Liver (tissue), 9 donors: Measurements from ENCODE around the gene BTAF1. TPM values are rescaled to one million over a fixed set of nuclear protein-coding genes. Genes with fewer than 3 reads are reported as not detected.

Experiments used
- DNase-seq: peaks from one replicate; pipeline ENCODE4 v3.0.0-alpha.2; 2017; ENCODE audit warnings: low spot score
- H3K27ac ChIP-seq, 2 donors: one replicate each; pipeline ENCODE4 v1.7.0; 2013; ENCODE audit warnings: inconsistent platforms in 2 of 2, low read length in 2 of 2, control low read depth in 1 of 2, low read depth in 1 of 2, mild to moderate bottlenecking in 1 of 2
- H3K27me3 ChIP-seq, 4 donors: one replicate each; pipeline versions ENCODE4 v1.6.1 to v1.7.0; 2013; ENCODE audit warnings: low read length in 3 of 4, inconsistent platforms in 1 of 4, mild to moderate bottlenecking in 1 of 4, moderate library complexity in 1 of 4; ENCODE audit not compliant: control insufficient read depth in 4 of 4, insufficient read depth in 4 of 4
- H3K36me3 ChIP-seq, 4 donors: one replicate each; pipeline versions ENCODE4 v1.6.1 to v1.7.0; 2013; ENCODE audit warnings: low read length in 3 of 4, mild to moderate bottlenecking in 3 of 4, low read depth in 1 of 4, moderate library complexity in 1 of 4; ENCODE audit not compliant: control insufficient read depth in 4 of 4, insufficient read depth in 3 of 4
- H3K4me1 ChIP-seq, 4 donors: one replicate each; pipeline versions ENCODE4 v1.6.1 to v1.7.0; 2013; ENCODE audit warnings: low read length in 3 of 4, mild to moderate bottlenecking in 3 of 4, moderate library complexity in 1 of 4; ENCODE audit not compliant: control insufficient read depth in 4 of 4, insufficient read depth in 4 of 4
- H3K4me3 ChIP-seq, 3 donors: one replicate each; pipeline versions ENCODE4 v1.6.1 to v1.7.0; 2013; ENCODE audit warnings: low read length in 3 of 3, control low read depth in 1 of 3, low read depth in 1 of 3, mild to moderate bottlenecking in 1 of 3
- H3K9ac ChIP-seq, 2 donors: one replicate each; pipeline ENCODE4 v1.7.0; 2013; ENCODE audit warnings: low read length in 2 of 2, mild to moderate bottlenecking in 2 of 2, moderate library complexity in 2 of 2, control low read depth in 1 of 2, low read depth in 1 of 2
- H3K9me3 ChIP-seq, 4 donors: one replicate each; pipeline versions ENCODE4 v1.6.1 to v1.7.0; 2013; ENCODE audit warnings: low read length in 3 of 4; ENCODE audit not compliant: control insufficient read depth in 4 of 4
- ATF3 ChIP-seq: IDR thresholded peaks from 2 replicates; pipeline ENCODE4 v1.6.1; 2016; ENCODE audit warnings: antibody characterized with exemption
- CTCF ChIP-seq: fragments of 150-350 bp; IDR thresholded peaks from 2 replicates; pipeline ENCODE4 v1.5.1; 2017; ENCODE audit warnings: improper control_type of control experiment, low read depth, low read length; ENCODE audit not compliant: missing input control
- EGR1 ChIP-seq, 2 donors: IDR thresholded peaks; 2 replicates each; pipeline ENCODE4 v1.6.1; 2016 to 2018; ENCODE audit warnings: antibody characterized with exemption in 2 of 2, low read depth in 2 of 2
- FOXA1 ChIP-seq: IDR thresholded peaks from 2 replicates; pipeline ENCODE4 v1.6.1; 2016; ENCODE audit warnings: antibody characterized with exemption
- FOXA2 ChIP-seq: IDR thresholded peaks from 2 replicates; pipeline ENCODE4 v1.6.1; 2016; ENCODE audit warnings: antibody characterized with exemption
- GABPA ChIP-seq, 2 donors: IDR thresholded peaks in 1 of 2; conservative IDR thresholded peaks in 1 of 2; 2 replicates each; pipeline ENCODE4 v1.6.1; 2016; ENCODE audit warnings: antibody characterized with exemption in 2 of 2, mild to moderate bottlenecking in 1 of 2, moderate library complexity in 1 of 2
- HNF4A ChIP-seq, 2 donors: conservative IDR thresholded peaks; 2 replicates each; pipeline ENCODE4 v1.6.1; 2016; ENCODE audit warnings: antibody characterized with exemption in 2 of 2, mild to moderate bottlenecking in 2 of 2
- HNF4G ChIP-seq: IDR thresholded peaks from 2 replicates; pipeline ENCODE4 v1.6.1; 2016; ENCODE audit warnings: antibody characterized with exemption
- JUND ChIP-seq, 2 donors: IDR thresholded peaks; 2 replicates each; pipeline ENCODE4 v1.6.1; 2016; ENCODE audit warnings: antibody characterized with exemption in 2 of 2
- MAX ChIP-seq: IDR thresholded peaks from 2 replicates; pipeline ENCODE4 v1.6.1; 2016; ENCODE audit warnings: antibody characterized with exemption
- NR2F2 ChIP-seq: IDR thresholded peaks from 2 replicates; pipeline ENCODE4 v1.6.1; 2016; ENCODE audit warnings: antibody characterized with exemption
- RAD21 ChIP-seq, 2 donors: IDR thresholded peaks; 2 replicates each; pipeline ENCODE4 v1.6.1; 2016; ENCODE audit warnings: antibody characterized with exemption in 2 of 2, mild to moderate bottlenecking in 2 of 2
- REST ChIP-seq: IDR thresholded peaks from 2 replicates; pipeline ENCODE4 v1.6.1; 2016; ENCODE audit warnings: antibody characterized with exemption, mild to moderate bottlenecking
- RXRA ChIP-seq, 2 donors: IDR thresholded peaks; 2 replicates each; pipeline ENCODE4 v1.6.1; 2017 to 2018; ENCODE audit warnings: antibody characterized with exemption in 2 of 2, mild to moderate bottlenecking in 1 of 2
- SP1 ChIP-seq: IDR thresholded peaks from 2 replicates; pipeline ENCODE4 v1.6.1; 2018; ENCODE audit warnings: antibody characterized with exemption, mild to moderate bottlenecking
- TAF1 ChIP-seq: conservative IDR thresholded peaks from 2 replicates; pipeline ENCODE4 v1.6.1; 2016; ENCODE audit warnings: antibody characterized with exemption, mild to moderate bottlenecking
- YY1 ChIP-seq: IDR thresholded peaks from 2 replicates; pipeline ENCODE4 v1.6.1; 2016; ENCODE audit warnings: antibody characterized with exemption, mild to moderate bottlenecking
- ZBTB33 ChIP-seq: IDR thresholded peaks from 2 replicates; pipeline ENCODE4 v1.6.1; 2016; ENCODE audit warnings: antibody characterized with exemption
- WGBS: extraction: QIAGEN DNeasy Blood & Tissue Kit; methylation state at CpG from one replicate; pipeline ENCODE4 v1.1.7; 2013; 5-methylcytosine and 5-hydroxymethylcytosine counted together
- polyA plus RNA-seq, 2 donors: library from polyadenylated mRNA; stranded (reverse) in 1 of 2; unstranded in 1 of 2; fragments of 200-250 nt in 1 of 2; fragments of >200 nt in 1 of 2; fragmentation: Nextera tagmentation in 1 of 2; extraction: Ambion mirVana in 1 of 2; gene quantifications; one replicate each; pipeline versions ENCODE4 v1.2.1 to v1.2.3, GENCODE V29; 2013 to 2015
- total RNA-seq, 2 donors: library from RNA; depleted of rRNA; stranded (reverse); fragments of >200 nt; gene quantifications; one replicate each; pipeline ENCODE4 v1.2.3, GENCODE V29; 2014
- donor health status: healthy.
- donor health status: healthy.
- donor health status: healthy.
- donor health status: healthy.
- donor health status: healthy.

Gene BTAF1
- total and polyA plus RNA-seq, 4 donors: 5.9 to 49.6 (median 18.0) TPM

GRCh38 chr10:92045641-92046106, 122.1 kb downstream of the BTAF1 start:
- H3K27me3 ChIP-seq: no peaks in the 10 kb centered on the region
- no peaks in the 10 kb centered on the region for H3K9me3 ChIP-seq
- H3K36me3 ChIP-seq: peaks cover 0 to 4% (median 2%) of the 10 kb centered on the region in 4 donors
- no peak overlapping the region for H3K27ac ChIP-seq
- H3K9ac ChIP-seq: no peak overlapping the region
- DNase-seq: no peak
- H3K4me3 ChIP-seq: no peak overlapping the region
- peaks cover 0 to 2% (median 0%) of the 10 kb centered on the region in 4 donors for H3K4me1 ChIP-seq
- TF ChIP-seq CTCF (no peak), SP1 (no peak), FOXA1 (no peak), EGR1 (IDR thresholded peaks at IDR 0.05; ENCODE audit: low read depth in 2 of 2) (no peak), JUND (IDR thresholded peaks at IDR 0.05) (no peak), GABPA (IDR thresholded peaks at IDR 0.05 in 1 of 2, conservative IDR thresholded peaks at IDR 0.05 in 1 of 2) (no peak), MAX (no peak), RXRA (IDR thresholded peaks at IDR 0.05) (no peak), HNF4A (conservative IDR thresholded peaks at IDR 0.05) (no peak), HNF4G (no peak), REST (no peak), ATF3 (no peak), RAD21 (IDR thresholded peaks at IDR 0.05) (no peak), FOXA2 (no peak), TAF1 (no peak), YY1 (no peak), ZBTB33 (no peak), NR2F2 (no peak)
- 68% methylated on average over 37 of the region's 37 CpGs for WGBS
